HEK293T (cell line): Measurements from ENCODE around the gene PLPPR2.

Experiments
- CTCF ChIA-PET: fragments of 350-600 bp; formaldehyde crosslinking; extraction: SDS; loops from one replicate; lab custom pipeline; 2021; ENCODE audit warnings: antibody characterized with exemption, inconsistent platforms; lab: Yijun Ruan, JAX
- POLR2A ChIA-PET: fragments of 350-600 bp; formaldehyde crosslinking; extraction: SDS; loops from one replicate; lab custom pipeline; 2020; ENCODE audit warnings: antibody characterized with exemption, inconsistent platforms; lab: Yijun Ruan, JAX
- DNase-seq: peaks from one replicate; pipeline ENCODE4 v3.0.0; 2012; ENCODE audit warnings: mixed read lengths; ENCODE audit errors: extremely low spot score
- ARNT ChIP-seq: fragments of 450-650 bp; IDR thresholded peaks from 2 replicates; pipeline ENCODE4 v1.6.1; 2017; ENCODE audit warnings: mild to moderate bottlenecking
- BHLHE40 ChIP-seq: fragments of 450-650 bp; IDR thresholded peaks from 2 replicates; pipeline ENCODE4 v1.6.1; 2016; ENCODE audit warnings: mild to moderate bottlenecking, moderate library complexity, borderline replicate concordance
- CTBP1 ChIP-seq: fragments of 450-650 bp; IDR thresholded peaks from 2 replicates; pipeline ENCODE4 v1.6.1; 2016; ENCODE audit warnings: borderline replicate concordance
- ELF4 ChIP-seq: fragments of 450-650 bp; IDR thresholded peaks from 2 replicates; pipeline ENCODE4 v1.6.1; 2017; ENCODE audit warnings: antibody characterized with exemption
- FOXA1 ChIP-seq: fragments of 450-650 bp; IDR thresholded peaks from 2 replicates; pipeline ENCODE4 v1.6.1; 2016; ENCODE audit warnings: mild to moderate bottlenecking
- FOXK2 ChIP-seq: fragments of 450-650 bp; IDR thresholded peaks from 2 replicates; pipeline ENCODE4 v1.6.1; 2016; ENCODE audit warnings: mild to moderate bottlenecking
- FOXM1 ChIP-seq: fragments of 450-650 bp; IDR thresholded peaks from 2 replicates; pipeline ENCODE4 v1.6.1; 2017; ENCODE audit warnings: mild to moderate bottlenecking, borderline replicate concordance
- HDGF ChIP-seq: fragments of 450-650 bp; IDR thresholded peaks from 2 replicates; pipeline ENCODE4 v1.6.1; 2017; ENCODE audit warnings: antibody characterized with exemption, borderline replicate concordance
- L3MBTL2 ChIP-seq: fragments of 450-650 bp; conservative IDR thresholded peaks from 2 replicates; pipeline ENCODE4 v1.6.1; 2016; ENCODE audit warnings: mild to moderate bottlenecking
- LEF1 ChIP-seq: fragments of 450-650 bp; IDR thresholded peaks from 2 replicates; pipeline ENCODE4 v1.6.1; 2017; ENCODE audit warnings: mild to moderate bottlenecking, borderline replicate concordance
- NFRKB ChIP-seq: fragments of 450-650 bp; IDR thresholded peaks from 2 replicates; pipeline ENCODE4 v1.6.1; 2016; ENCODE audit warnings: mild to moderate bottlenecking, moderate library complexity
- PKNOX1 ChIP-seq: fragments of 450-650 bp; IDR thresholded peaks from 2 replicates; pipeline ENCODE4 v1.6.1; 2016
- SP1 ChIP-seq: fragments of 450-650 bp; IDR thresholded peaks from 2 replicates; pipeline ENCODE4 v1.6.1; 2017
- SUZ12 ChIP-seq: fragments of 450-650 bp; IDR thresholded peaks from 2 replicates; pipeline ENCODE4 v1.6.1; 2016; ENCODE audit warnings: mild to moderate bottlenecking
- TARDBP ChIP-seq: fragments of 450-650 bp; IDR thresholded peaks from 2 replicates; pipeline ENCODE4 v1.6.1; 2016
- ZNF384 ChIP-seq: fragments of 450-650 bp; IDR thresholded peaks from 2 replicates; pipeline ENCODE4 v1.6.1; 2016

PLPPR2 gene

DNA sequence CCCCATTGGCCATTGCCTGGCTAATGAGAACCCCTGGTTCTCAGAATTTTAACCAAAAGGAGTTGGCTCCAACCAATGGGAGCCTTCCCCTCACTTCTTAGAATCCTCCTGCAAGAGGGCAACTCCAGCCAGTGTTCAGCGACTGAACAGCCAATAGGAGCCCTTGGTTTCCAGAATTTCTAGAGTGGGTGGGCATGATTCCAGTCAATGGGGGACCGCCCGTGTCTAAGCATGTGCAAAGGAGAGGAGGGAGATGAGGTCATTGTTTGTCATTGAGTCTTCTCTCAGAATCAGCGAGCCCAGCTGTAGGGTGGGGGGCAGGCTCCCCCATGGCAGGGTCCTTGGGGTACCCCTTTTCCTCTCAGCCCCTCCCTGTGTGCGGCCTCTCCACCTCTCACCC is 9.7 kb downstream of the PLPPR2 start:
- POLR2A ChIA-PET: no interaction called here

DNA sequence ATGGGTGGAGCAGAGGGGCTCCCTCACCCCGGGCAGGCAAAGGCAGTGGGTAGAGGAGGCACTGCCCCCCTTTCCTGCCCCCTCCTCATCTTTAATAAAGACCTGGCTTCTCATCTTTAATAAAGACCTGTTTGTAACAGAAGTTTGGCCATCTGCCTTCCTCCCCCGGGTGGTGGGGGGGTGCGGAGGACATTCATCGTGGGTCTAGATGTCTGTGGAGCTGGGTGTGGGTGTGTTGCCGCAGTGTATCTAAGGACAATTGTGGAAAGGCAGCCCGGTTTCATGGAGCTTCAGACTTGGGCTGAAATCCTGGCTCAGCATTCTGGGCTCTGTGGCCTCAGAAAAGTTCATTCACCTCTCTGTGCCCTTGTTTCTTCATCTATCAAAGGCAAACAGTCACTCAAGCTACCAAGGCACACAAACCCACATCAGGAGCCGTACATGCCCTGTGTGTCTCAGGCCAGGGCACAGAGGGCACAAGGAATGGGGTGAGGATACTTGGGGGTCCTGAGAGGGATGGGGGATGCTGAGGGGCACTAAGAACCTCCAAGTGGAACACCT is 10.4 kb downstream of the PLPPR2 start:
- POLR2A ChIA-PET: no interaction called here
- no peak for DNase-seq
- CTCF ChIA-PET: no interaction called here
- TF ChIP-seq SP1 (no peak), FOXM1 (no peak), L3MBTL2 (no peak), PKNOX1 (no peak), TARDBP (no peak), HDGF (no peak), LEF1 (no peak), ARNT (no peak), BHLHE40 (no peak), NFRKB (no peak), ELF4 (no peak), FOXA1 (no peak), SUZ12 (no peak), FOXK2 (no peak), ZNF384 (no peak), CTBP1 (no peak)

More for the DNA sequence above, 9.7 kb downstream of the PLPPR2 start:
- CTCF ChIA-PET: no interaction called here
- DNase-seq: no peak
- TF ChIP-seq CTBP1 (no peak), FOXM1 (no peak), L3MBTL2 (no peak)

DNA sequence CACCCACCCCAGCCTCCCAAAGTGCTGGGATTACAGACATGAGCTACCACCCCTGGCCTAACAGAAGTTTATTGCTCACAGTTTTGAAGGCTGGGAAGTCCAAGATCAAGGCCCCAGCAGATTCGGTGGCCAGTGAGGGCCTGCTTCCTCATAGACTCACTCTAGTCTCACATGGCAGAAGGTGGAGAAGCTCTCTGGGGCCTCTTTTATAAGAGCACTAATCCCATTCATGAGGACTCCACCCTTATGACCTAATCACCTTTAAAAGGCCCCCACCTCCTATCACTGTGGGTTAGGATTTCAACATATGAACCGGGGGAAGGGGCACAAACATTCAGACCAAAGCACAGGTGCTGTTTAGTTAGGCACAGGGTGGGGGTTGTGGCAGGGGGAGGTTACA is 12.3 kb downstream of the PLPPR2 start:
- POLR2A ChIA-PET: no interaction called here

DNA sequence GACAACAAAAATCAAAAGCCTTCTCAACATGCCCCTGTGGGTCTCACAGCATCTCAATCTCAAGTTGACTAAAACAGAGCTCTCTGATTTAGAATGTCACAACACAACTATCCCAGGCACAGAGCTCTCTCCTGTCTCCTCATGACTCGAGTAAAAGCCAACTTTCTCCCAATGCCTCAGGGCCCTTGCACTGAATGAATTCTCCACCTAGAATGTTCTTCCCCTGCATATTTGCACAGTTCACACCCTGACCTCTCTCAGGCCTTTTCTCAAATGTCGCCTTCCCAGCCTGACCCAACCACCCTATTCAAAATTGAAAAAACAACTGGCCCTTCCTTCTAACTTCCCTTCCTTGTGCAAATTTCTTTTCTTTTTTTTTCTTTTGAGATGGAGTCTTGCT is 15.5 kb downstream of the PLPPR2 start:
- TF ChIP-seq CTBP1 (no peak), ELF4 (no peak), L3MBTL2 (no peak), ARNT (no peak), BHLHE40 (no peak), TARDBP (no peak), HDGF (no peak), FOXK2 (no peak), PKNOX1 (no peak), FOXA1 (no peak), ZNF384 (no peak), FOXM1 (no peak), SUZ12 (no peak)
- DNase-seq: no peak
- CTCF ChIA-PET: interaction anchor here (0.6 to 1.1 kb wide), 4 partner anchors 12 to 112 kb away, joined by 3 read pairs; partner anchors contain the start of gene EPOR
- POLR2A ChIA-PET: interaction anchor here (0.7 to 1.2 kb wide), 3 partner anchors 10 to 87 kb away, joined by 3 to 4 read pairs (median 4); no protein-coding TSS in a partner anchor

More for the DNA sequence above, 12.3 kb downstream of the PLPPR2 start:
- CTCF ChIA-PET: interaction anchor here (0.5 to 1.4 kb wide), 2 partner anchors 10 to 15 kb away, joined by 3 read pairs; no protein-coding TSS in a partner anchor
- DNase-seq: no peak
- TF ChIP-seq ARNT: no peak
- no peak for TF ChIP-seq HDGF
- TF ChIP-seq LEF1: no peak
- no peak for TF ChIP-seq FOXA1
- no peak for TF ChIP-seq BHLHE40
- no peak for TF ChIP-seq SP1
- no peak for TF ChIP-seq SUZ12
- TF ChIP-seq TARDBP: no peak
- TF ChIP-seq NFRKB: no peak
- TF ChIP-seq PKNOX1: no peak
- TF ChIP-seq ELF4: no peak
- TF ChIP-seq L3MBTL2: no peak
- TF ChIP-seq ZNF384: no peak
- no peak for TF ChIP-seq FOXK2
- no peak for TF ChIP-seq FOXM1
- no peak for TF ChIP-seq CTBP1

- TF ChIP-seq PKNOX1 (peak; percentile 92), NFRKB (no peak), SUZ12 (no peak)
- DNase-seq: no peak
- CTCF ChIA-PET: interaction anchor here (0.7 kb wide), 1 partner anchor 49 kb away, joined by 4 read pairs; no protein-coding TSS in a partner anchor
- POLR2A ChIA-PET: interaction anchor here (1.0 to 1.8 kb wide), 3 partner anchors 12 to 73 kb away, joined by 3 to 14 read pairs (median 7); no protein-coding TSS in a partner anchor
Observed at GRCh38 chr19:11373166-11373884, 18.1 kb downstream of the PLPPR2 start.
